ENCODE data around the gene HLA-DQA1.
"Not testable (repeated sequence)": the region's sequence is repeated elsewhere in the genome, so short reads cannot be mapped to it uniquely, and the experiment has no call there.

The HLA-DQA1 gene

DNA sequence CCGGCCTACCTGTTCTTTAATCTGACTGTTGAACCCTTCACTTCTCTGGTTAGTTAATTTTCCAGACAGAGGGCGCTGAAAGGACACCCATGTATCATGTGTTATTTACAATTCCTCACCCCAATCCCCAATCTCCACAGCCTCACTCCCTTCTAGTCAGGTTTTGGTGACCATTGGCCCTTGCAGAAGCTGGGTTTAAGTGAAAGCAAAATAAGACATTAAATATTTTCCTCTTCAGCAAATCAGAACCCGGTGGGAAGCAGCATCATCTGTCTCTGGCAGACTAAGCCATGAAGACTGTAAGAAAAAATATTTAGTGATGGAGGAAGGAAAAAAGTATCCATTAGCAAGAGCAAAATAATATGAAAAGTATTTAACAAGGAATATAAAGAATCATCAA is 9.4 kb upstream of the HLA-DQA1 start:
- H2AFZ ChIP-seq (ENCODE audit: low read depth, low read length) = no peak overlapping the region
- H3K4me3 ChIP-seq (ENCODE audit: low read length) = no peak overlapping the region
- no peaks in the 10 kb centered on the region for H3K27me3 ChIP-seq (ENCODE audit: insufficient read depth, low read length)
- H3K9me3 ChIP-seq (ENCODE audit: low read length) = no peaks in the 10 kb centered on the region
- no peaks in the 10 kb centered on the region for H3K36me3 ChIP-seq (ENCODE audit: insufficient read depth, low read length)
- H3K4me1 ChIP-seq (ENCODE audit: insufficient read depth, low read length) = no peaks in the 10 kb centered on the region

DNA sequence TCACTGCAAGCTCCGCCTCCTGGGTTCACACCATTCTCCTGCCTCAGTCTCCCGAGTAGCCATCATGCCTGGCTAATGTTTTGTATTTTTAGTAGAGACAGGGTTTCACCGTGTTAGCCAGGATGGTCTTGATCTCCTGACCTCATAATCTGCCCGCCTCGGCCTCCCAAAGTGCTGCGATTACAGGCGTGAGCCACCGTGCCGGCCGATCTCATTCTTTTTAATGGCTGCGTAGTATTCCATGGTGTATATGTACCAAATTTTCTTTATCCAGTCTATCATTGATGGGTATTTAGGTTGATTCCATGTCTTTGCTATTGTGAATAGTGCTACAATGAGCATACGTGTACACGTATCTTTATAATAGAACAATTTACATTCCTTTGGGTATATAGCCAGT is 7.4 kb upstream of the HLA-DQA1 start:
- H3K27me3 ChIP-seq (ENCODE audit: insufficient read depth, low read length); H3K36me3 ChIP-seq (ENCODE audit: insufficient read depth, low read length); H3K4me1 ChIP-seq (ENCODE audit: insufficient read depth, low read length): not testable (repeated sequence)

DNA sequence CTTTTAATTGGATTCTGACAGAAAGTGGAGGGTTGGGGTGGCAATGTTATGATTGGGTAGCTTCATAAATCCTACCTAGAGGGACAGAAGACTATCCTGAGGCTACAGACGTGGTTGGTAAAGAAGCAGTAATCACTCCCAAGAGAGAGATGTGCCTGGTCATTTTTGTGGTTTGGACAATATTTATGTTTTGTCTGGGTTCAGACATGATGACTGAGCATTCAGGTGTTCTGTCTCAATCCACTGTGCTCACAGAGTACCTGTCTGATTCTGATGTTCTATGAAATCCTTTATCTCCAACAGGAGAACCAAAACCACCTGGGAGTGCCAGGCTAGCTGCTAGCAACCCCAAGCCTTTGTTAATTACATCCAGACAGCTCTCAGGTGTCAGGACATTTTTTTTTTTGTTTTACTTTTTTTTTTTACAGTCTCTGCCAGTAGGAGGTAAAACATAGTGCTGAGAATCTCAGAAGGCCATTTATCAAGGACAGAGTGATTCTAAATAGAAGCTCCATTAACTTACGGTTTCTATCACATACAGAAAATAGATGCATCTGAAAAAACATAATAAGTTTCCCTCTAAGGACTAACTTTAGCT is 1.6 kb upstream of the HLA-DQA1 start:
- Histone ChIP-seq H3K27me3 (ENCODE audit: insufficient read depth, low read length) (no peaks in the 10 kb centered on the region), H3K9me3 (ENCODE audit: low read length) (no peaks in the 10 kb centered on the region), H3K4me3 (ENCODE audit: low read length) (no peak overlapping the region), H2AFZ (ENCODE audit: low read depth, low read length) (no peak overlapping the region), H3K4me1 (ENCODE audit: insufficient read depth, low read length) (no peaks in the 10 kb centered on the region), H3K36me3 (ENCODE audit: insufficient read depth, low read length) (no peaks in the 10 kb centered on the region)

More for the DNA sequence above, 7.4 kb upstream of the HLA-DQA1 start:
- H3K9me3 ChIP-seq (ENCODE audit: low read length); H2AFZ ChIP-seq (ENCODE audit: low read depth, low read length); H3K4me3 ChIP-seq (ENCODE audit: low read length): not testable (repeated sequence)

DNA sequence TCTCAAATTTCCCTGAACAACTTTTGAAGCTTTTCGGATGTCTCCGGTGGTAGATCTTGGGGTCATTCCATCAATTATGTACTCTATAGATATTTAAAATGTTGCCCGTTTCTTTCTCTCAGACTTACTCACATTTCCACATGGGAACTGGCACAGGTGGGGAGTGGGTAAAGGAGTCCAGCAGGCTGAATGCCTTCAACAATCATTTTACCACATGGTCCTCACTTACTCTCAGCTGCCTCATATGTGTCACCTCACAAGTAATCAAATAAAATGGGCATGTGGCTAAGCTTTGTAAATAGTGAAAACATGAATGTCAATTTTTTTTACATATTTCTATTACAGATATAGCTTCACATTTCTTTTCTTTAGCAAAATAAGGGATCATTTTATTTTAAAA is 677 bp downstream of the HLA-DQA1 start:
- Histone ChIP-seq H3K9me3 (ENCODE audit: low read length) (no peaks in the 10 kb centered on the region), H2AFZ (ENCODE audit: low read depth, low read length) (no peak overlapping the region), H3K4me3 (ENCODE audit: low read length) (no peak overlapping the region), H3K4me1 (ENCODE audit: insufficient read depth, low read length) (no peaks in the 10 kb centered on the region), H3K36me3 (ENCODE audit: insufficient read depth, low read length) (no peaks in the 10 kb centered on the region), H3K27me3 (ENCODE audit: insufficient read depth, low read length) (no peaks in the 10 kb centered on the region)

DNA sequence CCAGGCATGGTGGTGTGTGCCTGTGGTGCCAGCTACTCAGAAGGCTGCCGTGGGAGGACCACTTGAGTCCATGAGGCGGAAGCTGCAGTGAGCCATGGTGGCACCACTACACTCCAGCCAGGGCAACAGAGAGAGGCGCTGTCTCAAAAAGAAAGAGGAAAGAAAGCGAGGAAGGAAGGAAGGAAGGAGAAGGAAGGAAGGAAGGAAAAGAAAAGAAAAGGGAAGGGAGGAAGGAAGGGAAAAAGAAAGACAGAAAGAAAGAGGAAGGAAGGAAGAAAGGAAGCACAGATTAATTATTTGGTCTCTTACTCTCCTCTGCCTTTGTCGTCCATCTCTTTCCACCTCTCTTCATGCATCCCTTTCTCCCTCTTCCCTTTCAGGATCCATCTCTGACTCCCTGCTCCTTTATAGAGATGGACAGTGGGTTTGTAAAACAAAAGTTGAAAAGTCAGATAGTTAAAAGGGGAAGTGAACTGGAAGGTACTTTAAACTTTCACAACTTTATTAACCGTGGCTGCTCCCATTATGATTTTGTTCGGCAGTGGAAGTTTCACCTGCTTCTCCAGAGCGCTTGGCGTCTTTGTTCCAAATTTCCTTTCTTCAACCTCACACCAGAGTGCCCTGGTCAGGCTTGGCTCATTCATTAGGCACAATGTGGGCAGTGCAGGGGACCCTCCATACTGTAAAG is 1.5 kb downstream of the HLA-DQA1 start:
- Histone ChIP-seq H3K27me3 (ENCODE audit: insufficient read depth, low read length) (no peaks in the 10 kb centered on the region), H3K4me1 (ENCODE audit: insufficient read depth, low read length) (no peaks in the 10 kb centered on the region), H3K9me3 (ENCODE audit: low read length) (no peaks in the 10 kb centered on the region), H3K36me3 (ENCODE audit: insufficient read depth, low read length) (no peaks in the 10 kb centered on the region), H3K4me3 (ENCODE audit: low read length) (no peak overlapping the region), H2AFZ (ENCODE audit: low read depth, low read length) (no peak overlapping the region)

DNA sequence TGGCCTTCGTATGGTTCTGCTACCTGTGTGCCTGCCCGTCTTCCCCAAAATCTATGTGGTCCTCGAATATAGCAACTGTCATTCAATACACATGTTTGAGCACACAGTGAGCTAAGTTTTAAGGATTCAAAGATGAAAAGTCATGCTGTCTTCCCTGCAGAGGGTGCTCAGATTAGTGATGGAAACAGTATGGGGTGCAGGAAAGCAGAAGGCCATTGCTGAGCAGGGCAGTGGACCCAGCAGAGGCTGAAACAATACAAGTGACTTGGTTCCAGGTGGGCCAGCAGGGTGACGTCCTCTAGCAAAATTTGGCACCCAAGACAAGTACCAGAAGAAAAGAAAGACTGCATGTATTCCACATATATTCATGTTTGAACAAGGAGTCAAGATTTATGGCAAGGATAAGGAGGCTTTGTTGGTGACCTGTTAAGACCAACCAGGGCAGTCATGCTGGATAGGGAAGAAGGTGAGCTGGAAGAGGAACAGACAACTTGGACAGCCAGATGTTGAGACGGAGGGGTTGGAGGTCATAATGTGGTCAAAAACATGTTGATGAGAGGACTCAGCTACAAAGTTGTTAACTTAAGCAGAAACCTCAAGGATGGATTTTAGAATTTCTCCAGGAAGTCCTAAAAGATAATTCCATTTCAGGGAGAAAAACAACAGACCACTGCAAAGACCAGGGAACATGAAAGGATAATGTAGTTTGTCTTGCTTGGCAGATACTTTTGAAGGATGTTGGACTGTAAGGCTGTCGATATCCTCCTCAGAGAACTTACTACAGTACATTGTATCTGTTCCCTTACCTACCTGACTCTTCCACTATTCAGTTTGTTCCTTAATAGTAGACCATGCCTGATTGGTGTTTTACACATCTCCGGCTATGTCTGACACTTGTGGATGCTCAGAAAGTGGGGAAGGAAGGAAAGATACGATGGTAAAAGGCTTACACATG is 2.5 kb downstream of the HLA-DQA1 start:
- Histone ChIP-seq H2AFZ (ENCODE audit: low read depth, low read length) (no peak overlapping the region), H3K9me3 (ENCODE audit: low read length) (no peaks in the 10 kb centered on the region), H3K4me3 (ENCODE audit: low read length) (no peak overlapping the region), H3K36me3 (ENCODE audit: insufficient read depth, low read length) (no peaks in the 10 kb centered on the region), H3K27me3 (ENCODE audit: insufficient read depth, low read length) (peaks cover 4% of the 10 kb centered on the region), H3K4me1 (ENCODE audit: insufficient read depth, low read length) (no peaks in the 10 kb centered on the region)

DNA sequence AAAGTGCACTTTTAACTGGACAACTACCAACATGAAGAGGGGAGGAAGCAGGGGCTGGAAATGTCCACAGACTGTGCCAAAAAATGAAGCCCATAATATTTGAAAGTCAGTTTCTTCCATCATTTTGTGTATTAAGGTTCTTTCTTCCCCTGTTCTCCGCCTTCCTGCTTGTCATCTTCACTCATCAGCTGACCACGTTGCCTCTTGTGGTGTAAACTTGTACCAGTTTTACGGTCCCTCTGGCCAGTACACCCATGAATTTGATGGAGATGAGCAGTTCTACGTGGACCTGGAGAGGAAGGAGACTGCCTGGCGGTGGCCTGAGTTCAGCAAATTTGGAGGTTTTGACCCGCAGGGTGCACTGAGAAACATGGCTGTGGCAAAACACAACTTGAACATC is 3.9 kb downstream of the HLA-DQA1 start:
- Histone ChIP-seq H3K36me3 (ENCODE audit: insufficient read depth, low read length) (no peaks in the 10 kb centered on the region), H3K4me3 (ENCODE audit: low read length) (no peak overlapping the region), H3K4me1 (ENCODE audit: insufficient read depth, low read length) (no peaks in the 10 kb centered on the region), H3K27me3 (ENCODE audit: insufficient read depth, low read length) (peaks cover 4% of the 10 kb centered on the region), H3K9me3 (ENCODE audit: low read length) (no peaks in the 10 kb centered on the region), H2AFZ (ENCODE audit: low read depth, low read length) (no peak overlapping the region)

DNA sequence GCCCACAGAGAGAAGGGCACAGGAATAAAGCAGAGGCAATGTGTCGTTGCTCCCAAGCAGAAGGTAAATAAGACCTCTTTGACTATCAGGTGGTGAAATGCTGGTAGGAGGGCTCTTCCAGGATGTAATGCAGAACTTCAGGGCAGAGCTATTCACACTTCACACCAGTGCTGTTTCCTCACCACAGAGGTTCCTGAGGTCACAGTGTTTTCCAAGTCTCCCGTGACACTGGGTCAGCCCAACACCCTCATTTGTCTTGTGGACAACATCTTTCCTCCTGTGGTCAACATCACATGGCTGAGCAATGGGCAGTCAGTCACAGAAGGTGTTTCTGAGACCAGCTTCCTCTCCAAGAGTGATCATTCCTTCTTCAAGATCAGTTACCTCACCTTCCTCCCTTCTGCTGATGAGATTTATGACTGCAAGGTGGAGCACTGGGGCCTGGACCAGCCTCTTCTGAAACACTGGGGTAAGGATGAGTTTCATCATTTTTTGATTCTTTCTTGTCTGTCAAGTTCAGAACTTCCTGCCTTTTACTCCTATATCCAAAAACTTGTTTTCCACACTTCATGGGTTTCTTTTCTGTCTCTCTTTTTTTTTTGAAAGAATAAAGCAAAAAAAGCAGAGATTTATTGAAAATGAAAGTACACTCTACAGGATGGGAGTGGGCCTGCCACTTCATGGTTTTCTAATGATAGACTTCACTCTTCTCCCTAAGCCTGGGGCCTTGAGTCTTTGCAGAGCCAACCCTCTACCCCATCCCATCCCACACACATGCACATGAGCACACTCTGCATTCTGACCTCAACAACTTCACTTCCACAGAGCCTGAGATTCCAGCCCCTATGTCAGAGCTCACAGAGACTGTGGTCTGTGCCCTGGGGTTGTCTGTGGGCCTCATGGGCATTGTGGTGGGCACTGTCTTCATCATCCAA is 4.8 kb downstream of the HLA-DQA1 start:
- not testable (repeated sequence) for H3K4me3 ChIP-seq (ENCODE audit: low read length); H2AFZ ChIP-seq (ENCODE audit: low read depth, low read length); H3K9me3 ChIP-seq (ENCODE audit: low read length); H3K36me3 ChIP-seq (ENCODE audit: insufficient read depth, low read length); H3K4me1 ChIP-seq (ENCODE audit: insufficient read depth, low read length); H3K27me3 ChIP-seq (ENCODE audit: insufficient read depth, low read length)

DNA sequence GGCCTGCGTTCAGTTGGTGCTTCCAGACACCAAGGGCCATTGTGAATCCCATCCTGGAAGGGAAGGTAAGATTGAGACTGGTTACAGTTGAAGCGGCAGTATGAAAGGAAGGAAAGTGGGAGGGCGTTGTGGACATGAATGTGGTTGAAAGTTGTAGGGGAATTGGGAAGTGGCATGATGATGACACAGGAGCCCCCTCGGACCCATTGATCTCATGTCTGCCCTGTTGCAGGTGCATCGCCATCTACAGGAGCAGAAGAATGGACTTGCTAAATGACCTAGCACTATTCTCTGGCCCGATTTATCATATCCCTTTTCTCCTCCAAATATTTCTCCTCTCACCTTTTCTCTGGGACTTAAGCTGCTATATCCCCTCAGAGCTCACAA is 5.5 kb downstream of the HLA-DQA1 start:
- Histone ChIP-seq H2AFZ (ENCODE audit: low read depth, low read length) (no peak overlapping the region), H3K9me3 (ENCODE audit: low read length) (no peaks in the 10 kb centered on the region), H3K4me3 (ENCODE audit: low read length) (no peak overlapping the region), H3K4me1 (ENCODE audit: insufficient read depth, low read length) (no peaks in the 10 kb centered on the region), H3K36me3 (ENCODE audit: insufficient read depth, low read length) (no peaks in the 10 kb centered on the region), H3K27me3 (ENCODE audit: insufficient read depth, low read length) (peaks cover 4% of the 10 kb centered on the region)

DNA sequence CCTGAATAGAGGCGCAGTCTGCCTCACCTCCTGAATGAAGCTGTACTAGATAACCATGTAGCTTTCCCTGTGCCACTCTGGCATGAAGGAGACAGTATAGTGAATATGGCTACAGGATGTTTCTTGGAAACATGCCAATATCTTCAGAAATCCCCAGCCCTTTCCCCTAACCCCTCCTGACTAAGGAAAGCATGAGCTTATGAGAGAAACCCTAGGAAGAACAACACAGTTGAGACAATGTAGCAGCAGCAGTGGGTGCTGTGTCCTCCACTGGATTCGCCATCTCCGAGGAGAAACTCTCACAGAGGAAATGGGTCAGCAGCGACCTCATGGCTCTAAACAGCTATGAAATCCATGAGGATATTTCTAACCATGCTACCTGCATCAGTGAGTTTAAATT is 6.7 kb downstream of the HLA-DQA1 start:
- Histone ChIP-seq H3K9me3 (ENCODE audit: low read length) (no peaks in the 10 kb centered on the region), H3K4me3 (ENCODE audit: low read length) (no peak overlapping the region), H2AFZ (ENCODE audit: low read depth, low read length) (no peak overlapping the region), H3K36me3 (ENCODE audit: insufficient read depth, low read length) (no peaks in the 10 kb centered on the region), H3K4me1 (ENCODE audit: insufficient read depth, low read length) (no peaks in the 10 kb centered on the region), H3K27me3 (ENCODE audit: insufficient read depth, low read length) (peaks cover 4% of the 10 kb centered on the region)

DNA sequence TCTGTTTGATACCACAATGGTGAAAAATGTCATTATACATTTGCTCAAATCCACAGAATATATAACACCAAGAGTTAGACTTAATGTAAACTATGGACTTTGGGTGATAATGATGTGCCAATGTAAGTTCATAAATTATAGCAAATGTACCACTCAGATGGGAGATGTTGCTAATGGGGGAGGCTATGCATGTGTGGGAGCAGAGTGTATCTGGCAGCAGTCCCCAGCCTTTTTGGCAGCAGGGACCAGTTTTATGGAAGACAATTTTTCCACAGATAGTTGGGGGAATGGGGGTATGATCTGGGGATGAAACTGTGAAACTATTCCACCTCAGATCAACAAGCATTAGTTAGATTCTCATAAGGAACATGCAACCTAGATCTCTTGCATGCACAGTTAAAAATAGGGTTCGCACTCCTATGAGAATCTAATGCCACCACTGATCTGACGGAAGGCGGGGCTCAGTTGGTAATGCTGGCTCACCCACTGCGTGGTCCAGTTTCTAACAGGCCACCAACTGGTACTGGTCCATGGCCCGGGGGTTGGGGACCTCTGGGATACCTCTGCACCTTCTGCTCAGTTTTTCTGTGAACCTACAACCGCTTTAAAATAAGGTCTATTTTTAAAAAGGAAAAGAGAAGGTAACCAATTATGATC is 8.0 kb downstream of the HLA-DQA1 start:
- no peaks in the 10 kb centered on the region for H3K4me1 ChIP-seq (ENCODE audit: insufficient read depth, low read length)
- H3K4me3 ChIP-seq (ENCODE audit: low read length) = no peak overlapping the region
- H2AFZ ChIP-seq (ENCODE audit: low read depth, low read length) = no peak overlapping the region
- H3K9me3 ChIP-seq (ENCODE audit: low read length) = no peaks in the 10 kb centered on the region
- no peaks in the 10 kb centered on the region for H3K36me3 ChIP-seq (ENCODE audit: insufficient read depth, low read length)
- peaks cover 4% of the 10 kb centered on the region for H3K27me3 ChIP-seq (ENCODE audit: insufficient read depth, low read length)

DNA sequence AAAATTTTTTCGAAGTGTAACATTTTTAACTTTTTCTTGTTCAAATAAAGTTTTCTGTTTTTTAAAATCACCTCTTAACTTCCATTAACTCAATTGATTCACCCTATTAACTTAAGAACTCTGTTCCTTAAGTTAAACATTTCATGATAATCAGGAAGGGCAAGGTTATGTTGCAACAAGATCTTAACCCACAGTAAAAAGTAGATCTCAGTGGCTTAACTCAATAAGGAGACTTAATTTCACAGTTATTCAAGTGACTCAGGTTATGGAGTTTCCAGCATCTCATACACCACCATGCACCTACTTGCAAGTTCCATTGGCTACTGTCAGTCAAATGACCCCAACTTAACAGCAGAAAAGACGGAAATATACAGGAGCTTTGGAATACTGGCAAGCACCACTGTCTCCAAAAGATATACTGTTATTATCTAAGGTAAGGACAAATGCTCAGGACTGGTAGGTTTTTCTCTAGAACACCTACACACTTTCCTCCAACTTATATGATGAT is 18.1 kb downstream of the HLA-DQA1 start:
- H2AFZ ChIP-seq (ENCODE audit: low read depth, low read length) = no peak overlapping the region
- H3K9me3 ChIP-seq (ENCODE audit: low read length) = no peaks in the 10 kb centered on the region

More for the DNA sequence above, 18.1 kb downstream of the HLA-DQA1 start:
- no peaks in the 10 kb centered on the region for H3K36me3 ChIP-seq (ENCODE audit: insufficient read depth, low read length)
- H3K4me1 ChIP-seq (ENCODE audit: insufficient read depth, low read length) = no peaks in the 10 kb centered on the region
- no peak overlapping the region for H3K4me3 ChIP-seq (ENCODE audit: low read length)
- no peaks in the 10 kb centered on the region for H3K27me3 ChIP-seq (ENCODE audit: insufficient read depth, low read length)

All from neuron (in vitro differentiated cells).